ENCODE measurements around the gene ADD1.
"Not testable (repeated sequence)": the region's sequence is repeated elsewhere in the genome, so short reads cannot be mapped to it uniquely, and the experiment has no call there.

Gene ADD1

GRCh38 chr4:2958446-2958845, 114.8 kb downstream of the ADD1 start:
- peak; percentile 39 for DNase-seq (ENCODE audit: low read depth)
- TF ChIP-seq CTCF (conservative IDR thresholded peaks at IDR 0.05; ENCODE audit: control insufficient read depth, insufficient read depth, low read depth, low read length), result no peak
- no peak overlapping the region for H3K4me3 ChIP-seq (ENCODE audit: control insufficient read depth, low read depth, low read length)

- not testable (repeated sequence) for DNase-seq (ENCODE audit: low read depth); H3K4me3 ChIP-seq (ENCODE audit: control insufficient read depth, low read depth, low read length)
Observed at GRCh38 chr4:2960450-2960849, 116.8 kb downstream of the ADD1 start.

- no peak for DNase-seq (ENCODE audit: low read depth)
- H3K4me3 ChIP-seq (ENCODE audit: control insufficient read depth, low read depth, low read length), result peak overlapping the region; percentile 77
- TF ChIP-seq CTCF (conservative IDR thresholded peaks at IDR 0.05; ENCODE audit: control insufficient read depth, insufficient read depth, low read depth, low read length), result no peak
Observed at GRCh38 chr4:2961421-2961810, 117.8 kb downstream of the ADD1 start.

GRCh38 chr4:2961811-2962441, 118.3 kb downstream of the ADD1 start:
- no peak for DNase-seq (ENCODE audit: low read depth)
- H3K4me3 ChIP-seq (ENCODE audit: control insufficient read depth, low read depth, low read length), result peak overlapping the region; percentile 77
- no peak for TF ChIP-seq CTCF (conservative IDR thresholded peaks at IDR 0.05; ENCODE audit: control insufficient read depth, insufficient read depth, low read depth, low read length)

GRCh38 chr4:2962614-2963174, 119.0 kb downstream of the ADD1 start:
- DNase-seq (ENCODE audit: low read depth), result peak; percentile 54
- no peak for TF ChIP-seq CTCF (conservative IDR thresholded peaks at IDR 0.05; ENCODE audit: control insufficient read depth, insufficient read depth, low read depth, low read length)

GRCh38 chr4:2963175-2963965, 119.7 kb downstream of the ADD1 start, which contains the start of the genes GRK4 and NOP14:
Gene GRK4, plus strand, starts transcription at chr4:2963571. Its CDS starts 500 bp downstream, at chr4:2964071.
Gene NOP14, minus strand, starts transcription at chr4:2963406. Its CDS starts 87 bp downstream, at chr4:2963319.
- DNase-seq (ENCODE audit: low read depth), result peak; percentile 97
- peak within 1 kb of the TSS; percentile 77 for H3K4me3 ChIP-seq (ENCODE audit: control insufficient read depth, low read depth, low read length)
- no peak for TF ChIP-seq CTCF (conservative IDR thresholded peaks at IDR 0.05; ENCODE audit: control insufficient read depth, insufficient read depth, low read depth, low read length)

More at GRCh38 chr4:2962614-2963174, 119.0 kb downstream of the ADD1 start:
- peak overlapping the region; percentile 77 for H3K4me3 ChIP-seq (ENCODE audit: control insufficient read depth, low read depth, low read length)

- no peak for DNase-seq (ENCODE audit: low read depth)
- peak overlapping the region; percentile 71 for H3K4me3 ChIP-seq (ENCODE audit: control insufficient read depth, low read depth, low read length)
- TF ChIP-seq CTCF (conservative IDR thresholded peaks at IDR 0.05; ENCODE audit: control insufficient read depth, insufficient read depth, low read depth, low read length), result no peak
Observed at GRCh38 chr4:2963966-2964471, 120.4 kb downstream of the ADD1 start.

Measured in fibroblast of mammary gland (primary cell).